ENCODE results near the gene SLC45A2.

Gene SLC45A2

DNA sequence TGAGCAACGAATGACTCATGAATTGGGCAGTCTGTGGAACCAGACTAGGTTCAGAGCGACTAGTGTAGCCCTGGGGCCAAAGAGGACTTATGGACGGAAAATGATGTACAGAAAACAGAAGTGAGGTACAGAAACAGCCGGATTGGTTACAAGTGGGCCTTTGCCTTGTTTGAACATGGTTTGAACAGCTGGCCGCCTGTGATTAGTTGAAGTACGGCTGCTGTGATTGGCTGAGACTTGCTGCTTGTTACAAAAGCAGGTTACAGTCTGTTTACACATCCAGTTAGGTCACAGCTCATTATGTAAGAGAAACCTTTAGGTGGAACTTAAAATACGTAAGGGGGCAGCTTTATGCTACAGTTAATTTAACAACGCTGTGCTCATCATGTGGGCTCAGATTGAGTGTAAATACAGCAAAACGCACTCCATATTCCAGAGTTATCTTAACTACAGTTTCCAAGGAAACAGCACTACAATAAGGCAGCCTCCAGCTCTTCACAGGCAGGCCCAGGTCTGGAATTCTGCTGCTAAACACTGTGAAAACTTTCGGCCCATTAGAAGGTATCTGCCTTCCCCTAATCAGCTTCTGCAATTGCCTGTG lies 16.8 kb upstream of the SLC45A2 start:
- DNase-seq (ENCODE audit: low read depth) = peak; percentile 21
- TF ChIP-seq, protein P1, sequence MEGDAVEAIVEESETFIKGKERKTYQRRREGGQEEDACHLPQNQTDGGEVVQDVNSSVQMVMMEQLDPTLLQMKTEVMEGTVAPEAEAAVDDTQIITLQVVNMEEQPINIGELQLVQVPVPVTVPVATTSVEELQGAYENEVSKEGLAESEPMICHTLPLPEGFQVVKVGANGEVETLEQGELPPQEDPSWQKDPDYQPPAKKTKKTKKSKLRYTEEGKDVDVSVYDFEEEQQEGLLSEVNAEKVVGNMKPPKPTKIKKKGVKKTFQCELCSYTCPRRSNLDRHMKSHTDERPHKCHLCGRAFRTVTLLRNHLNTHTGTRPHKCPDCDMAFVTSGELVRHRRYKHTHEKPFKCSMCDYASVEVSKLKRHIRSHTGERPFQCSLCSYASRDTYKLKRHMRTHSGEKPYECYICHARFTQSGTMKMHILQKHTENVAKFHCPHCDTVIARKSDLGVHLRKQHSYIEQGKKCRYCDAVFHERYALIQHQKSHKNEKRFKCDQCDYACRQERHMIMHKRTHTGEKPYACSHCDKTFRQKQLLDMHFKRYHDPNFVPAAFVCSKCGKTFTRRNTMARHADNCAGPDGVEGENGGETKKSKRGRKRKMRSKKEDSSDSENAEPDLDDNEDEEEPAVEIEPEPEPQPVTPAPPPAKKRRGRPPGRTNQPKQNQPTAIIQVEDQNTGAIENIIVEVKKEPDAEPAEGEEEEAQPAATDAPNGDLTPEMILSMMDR (conservative IDR thresholded peaks at IDR 0.05; ENCODE audit: low read depth, low read length) = no peak
- H3K4me3 ChIP-seq (ENCODE audit: low read depth, low read length) = no peak overlapping the region

DNA sequence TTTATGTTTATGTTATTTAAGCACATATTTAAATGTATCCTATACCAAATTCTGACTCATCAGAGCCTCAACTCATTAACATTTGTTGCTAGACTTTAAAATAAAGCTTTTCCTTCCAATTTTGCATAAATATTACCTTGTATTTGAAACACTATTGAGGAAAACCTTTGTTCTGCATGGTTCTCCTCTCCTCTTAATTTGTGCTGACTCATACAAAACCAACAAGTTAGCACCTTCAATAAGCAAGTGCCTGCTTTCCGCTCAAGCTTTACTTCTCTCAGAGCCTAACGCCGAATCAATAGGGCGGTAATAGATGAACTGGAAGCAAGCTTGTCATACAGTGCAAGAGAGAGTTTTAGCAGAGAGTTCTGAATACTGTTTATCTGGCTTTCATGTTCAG lies 15.5 kb upstream of the SLC45A2 start:
- TF ChIP-seq, protein P1 (conservative IDR thresholded peaks at IDR 0.05; ENCODE audit: low read depth, low read length) = no peak
- DNase-seq (ENCODE audit: low read depth) = no peak
- H3K4me3 ChIP-seq (ENCODE audit: low read depth, low read length) = no peak overlapping the region

DNA sequence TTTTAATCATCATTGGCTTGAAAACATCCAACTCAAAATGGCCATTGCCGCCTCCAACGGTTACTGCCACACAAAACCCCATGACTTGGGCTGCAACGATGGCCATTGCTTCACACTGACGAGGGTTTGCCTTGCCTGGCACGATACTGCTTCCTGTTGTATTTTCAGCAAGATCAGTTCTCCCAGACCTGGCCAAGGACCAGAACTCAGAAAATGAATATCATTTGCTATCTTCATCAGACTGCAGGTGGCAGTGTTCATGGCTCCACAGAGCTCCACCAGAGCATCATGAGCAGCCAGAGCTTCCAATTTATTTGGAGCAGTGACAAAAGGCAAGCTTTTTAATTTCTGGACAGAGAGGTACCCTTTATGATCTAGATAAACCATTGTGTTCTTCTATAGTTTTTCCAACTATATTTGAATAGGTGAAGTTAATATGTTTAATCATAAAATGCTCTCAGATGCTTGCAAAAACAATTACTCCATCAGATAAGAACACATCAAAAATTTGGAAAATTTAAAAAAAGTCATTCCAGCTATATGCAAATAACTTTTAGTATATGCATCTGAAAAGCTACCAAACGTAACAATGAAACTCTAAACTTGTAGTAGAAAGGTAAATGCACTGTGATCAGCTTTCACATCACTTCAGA lies 13.0 kb upstream of the SLC45A2 start:
- TF ChIP-seq, protein P1 (conservative IDR thresholded peaks at IDR 0.05; ENCODE audit: low read depth, low read length) = peak; percentile 91
- no peak overlapping the region for H3K4me3 ChIP-seq (ENCODE audit: low read depth, low read length)
- DNase-seq (ENCODE audit: low read depth) = peak; percentile 91

DNA sequence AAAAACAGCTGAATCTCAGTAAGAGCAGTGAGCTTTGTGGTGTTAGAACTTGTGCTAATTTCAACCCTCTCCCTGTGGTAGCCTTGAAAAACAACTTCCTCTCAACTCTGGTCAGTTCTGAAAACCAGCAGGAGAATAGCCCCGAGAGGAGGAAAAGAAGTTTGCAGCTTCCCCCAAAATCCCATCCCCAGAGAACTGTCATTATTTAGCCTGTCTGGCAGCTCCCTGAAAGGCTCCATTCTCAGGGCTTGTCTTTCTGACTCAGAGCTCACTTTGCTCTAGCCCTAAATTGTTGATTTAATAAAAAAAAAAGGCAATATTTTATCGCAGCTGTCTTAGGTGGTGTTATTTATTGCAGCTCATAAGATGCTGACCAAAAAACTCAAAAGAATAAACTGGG lies 11.4 kb upstream of the SLC45A2 start:
- TF ChIP-seq, protein P1 (conservative IDR thresholded peaks at IDR 0.05; ENCODE audit: low read depth, low read length) = no peak
- H3K4me3 ChIP-seq (ENCODE audit: low read depth, low read length) = no peak overlapping the region
- no peak for DNase-seq (ENCODE audit: low read depth)

DNA sequence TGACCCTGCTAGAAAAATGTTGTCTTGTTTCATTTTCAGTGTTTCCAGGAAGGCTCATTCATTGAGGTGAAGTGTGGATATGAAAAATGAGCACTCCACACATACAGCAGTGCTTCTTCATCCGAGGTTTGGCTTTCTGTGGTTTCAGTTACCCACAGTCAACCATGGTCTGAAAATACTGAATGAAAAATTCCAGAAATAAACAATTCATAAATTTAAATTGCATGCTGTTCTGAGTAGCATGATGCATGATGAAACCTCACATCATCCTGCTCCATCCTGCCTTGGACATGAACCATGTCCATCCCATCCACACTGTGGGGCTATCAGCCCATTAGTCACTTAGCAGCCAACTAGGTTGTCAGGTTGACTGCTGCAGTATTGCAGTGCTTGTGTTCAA lies 10.4 kb upstream of the SLC45A2 start:
- no peak overlapping the region for H3K4me3 ChIP-seq (ENCODE audit: low read depth, low read length)
- peak; percentile 69 for DNase-seq (ENCODE audit: low read depth)
- TF ChIP-seq, protein P1 (conservative IDR thresholded peaks at IDR 0.05; ENCODE audit: low read depth, low read length) = peak; percentile 18

DNA sequence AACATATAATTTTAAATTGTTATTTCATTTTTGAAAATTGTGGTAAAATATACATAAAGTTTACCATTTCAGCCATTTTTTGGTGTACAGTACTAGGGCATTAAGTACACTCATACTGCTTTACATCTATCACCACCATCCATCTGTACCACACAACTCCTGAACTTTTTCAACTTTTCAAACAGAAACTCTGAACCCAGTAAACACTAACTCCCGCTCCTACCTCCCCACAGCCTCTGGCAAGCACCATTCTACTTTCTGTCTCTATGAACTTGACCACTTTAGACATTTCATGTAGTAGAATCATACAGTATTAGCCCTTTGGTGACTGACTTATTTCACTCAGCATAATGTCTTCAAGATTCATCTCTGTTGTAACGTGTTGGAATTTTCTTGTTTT lies 8.4 kb upstream of the SLC45A2 start:
- no peak for DNase-seq (ENCODE audit: low read depth)
- H3K4me3 ChIP-seq (ENCODE audit: low read depth, low read length) = no peak overlapping the region
- TF ChIP-seq, protein P1 (conservative IDR thresholded peaks at IDR 0.05; ENCODE audit: low read depth, low read length) = no peak

DNA sequence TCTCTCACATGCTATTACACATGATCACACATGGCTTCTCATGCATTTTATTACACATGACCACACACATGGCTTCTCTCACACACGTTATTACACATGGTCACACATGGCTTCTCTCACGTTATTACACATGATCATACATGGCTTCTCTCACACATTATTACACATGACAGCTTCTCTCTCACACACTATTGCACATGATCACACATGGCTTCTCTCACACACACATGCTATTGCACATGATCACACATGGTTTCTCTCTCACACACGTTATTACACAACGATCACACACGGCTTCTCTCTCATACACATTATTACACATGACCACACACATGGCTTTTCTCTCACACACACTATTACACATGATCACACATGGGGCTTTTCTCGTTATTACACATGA lies 954 bp upstream of the SLC45A2 start:
- DNase-seq (ENCODE audit: low read depth) = no peak
- TF ChIP-seq, protein P1 (conservative IDR thresholded peaks at IDR 0.05; ENCODE audit: low read depth, low read length) = no peak
- no peak overlapping the region for H3K4me3 ChIP-seq (ENCODE audit: low read depth, low read length)
